NCI-H1436 (cell line): ENCODE data around the gene MITF.
"Not testable (repeated sequence)": the region's sequence is repeated elsewhere in the genome, so short reads cannot be mapped to it uniquely, and the experiment has no call there.

Experiments
- DNase-seq: peaks from one replicate; lab custom pipeline; 2025; lab: John Stamatoyannopoulos, UW

MITF gene

GRCh38 chr3:69787436-69788168, 48.3 kb downstream of the MITF start:
- no peak for DNase-seq

- DNase-seq, result no peak
Measured at GRCh38 chr3:69791106-69791505, 51.8 kb downstream of the MITF start.

GRCh38 chr3:69791919-69792399, 52.7 kb downstream of the MITF start:
- DNase-seq, result no peak

- DNase-seq, result not testable (repeated sequence)
Measured at GRCh38 chr3:69796126-69796525, 56.9 kb downstream of the MITF start.

- no peak for DNase-seq
Measured at GRCh38 chr3:69803681-69804270, 64.5 kb downstream of the MITF start.

GRCh38 chr3:69805491-69805890, 66.2 kb downstream of the MITF start:
- DNase-seq, result no peak

- no peak for DNase-seq
Measured at GRCh38 chr3:69806735-69807438, 67.6 kb downstream of the MITF start.

GRCh38 chr3:69807674-69808073, 68.4 kb downstream of the MITF start:
- DNase-seq, result no peak

- no peak for DNase-seq
Measured at GRCh38 chr3:69809076-69809835, 70.0 kb downstream of the MITF start.

GRCh38 chr3:69811452-69812401, 72.5 kb downstream of the MITF start:
- no peak for DNase-seq

GRCh38 chr3:69815970-69816369, 76.7 kb downstream of the MITF start:
- no peak for DNase-seq

- no peak for DNase-seq
Measured at GRCh38 chr3:69817988-69818387, 78.7 kb downstream of the MITF start.

GRCh38 chr3:69819282-69819681, 80.0 kb downstream of the MITF start:
- no peak for DNase-seq

- no peak for DNase-seq
Measured at GRCh38 chr3:69821133-69821532, 81.9 kb downstream of the MITF start.

GRCh38 chr3:69823743-69824142, 84.5 kb downstream of the MITF start:
- DNase-seq, result no peak

GRCh38 chr3:69825446-69825845, 86.2 kb downstream of the MITF start:
- no peak for DNase-seq

GRCh38 chr3:69827127-69827526, 87.9 kb downstream of the MITF start:
- no peak for DNase-seq

- no peak for DNase-seq
Measured at GRCh38 chr3:69828817-69829216, 89.6 kb downstream of the MITF start.

- no peak for DNase-seq
Measured at GRCh38 chr3:69830147-69830546, 90.9 kb downstream of the MITF start.

- no peak for DNase-seq
Measured at GRCh38 chr3:69831737-69832136, 92.5 kb downstream of the MITF start.

GRCh38 chr3:69833591-69833990, 94.3 kb downstream of the MITF start:
- no peak for DNase-seq
